Endothelial cell of umbilical vein (primary cell): ENCODE results near the gene HMGXB4.

Source experiments
- CTCF ChIP-seq, 2 donors: IDR thresholded peaks; 1 replicate in 1 of 2; 2 replicates in 1 of 2; pipeline ENCODE4 v1.5.1; 2011; ENCODE audit warnings: low read length in 2 of 2, mild to moderate bottlenecking in 2 of 2, moderate library complexity in 2 of 2, control low read depth in 1 of 2, inconsistent platforms in 1 of 2, low read depth in 1 of 2; ENCODE audit not compliant: insufficient read depth in 1 of 2; ENCODE audit errors: extremely low read depth in 1 of 2
- EZH2 ChIP-seq: IDR thresholded peaks from 2 replicates; pipeline ENCODE4 v1.6.1; 2012; ENCODE audit warnings: borderline replicate concordance, low read depth, mild to moderate bottlenecking, moderate library complexity, low read length, inconsistent platforms; ENCODE audit not compliant: severe bottlenecking
- POLR2A ChIP-seq: IDR thresholded peaks from 2 replicates; pipeline ENCODE4 v1.6.1; 2012; ENCODE audit warnings: low read depth, mild to moderate bottlenecking, control low read depth, low read length
- POLR2AphosphoS5 ChIP-seq: IDR thresholded peaks from 2 replicates; pipeline ENCODE4 v1.6.1; 2012; ENCODE audit warnings: low read depth, mild to moderate bottlenecking, control low read depth, low read length, moderate library complexity; ENCODE audit not compliant: insufficient read depth

GRCh38 chr22:35332278-35332677 is 75.0 kb downstream of the HMGXB4 start:
- TF ChIP-seq EZH2 (no peak), CTCF (IDR thresholded peaks at IDR 0.05; ENCODE audit: extremely low read depth in 1 of 2, insufficient read depth in 1 of 2, low read depth in 1 of 2, low read length in 2 of 2) (no peak), POLR2AphosphoS5 (no peak), POLR2A (no peak)
